ENCODE measurements around the gene RGS14.
"Not testable (repeated sequence)": the region's sequence is repeated elsewhere in the genome, so short reads cannot be mapped to it uniquely, and the experiment has no call there.

Gene RGS14

DNA sequence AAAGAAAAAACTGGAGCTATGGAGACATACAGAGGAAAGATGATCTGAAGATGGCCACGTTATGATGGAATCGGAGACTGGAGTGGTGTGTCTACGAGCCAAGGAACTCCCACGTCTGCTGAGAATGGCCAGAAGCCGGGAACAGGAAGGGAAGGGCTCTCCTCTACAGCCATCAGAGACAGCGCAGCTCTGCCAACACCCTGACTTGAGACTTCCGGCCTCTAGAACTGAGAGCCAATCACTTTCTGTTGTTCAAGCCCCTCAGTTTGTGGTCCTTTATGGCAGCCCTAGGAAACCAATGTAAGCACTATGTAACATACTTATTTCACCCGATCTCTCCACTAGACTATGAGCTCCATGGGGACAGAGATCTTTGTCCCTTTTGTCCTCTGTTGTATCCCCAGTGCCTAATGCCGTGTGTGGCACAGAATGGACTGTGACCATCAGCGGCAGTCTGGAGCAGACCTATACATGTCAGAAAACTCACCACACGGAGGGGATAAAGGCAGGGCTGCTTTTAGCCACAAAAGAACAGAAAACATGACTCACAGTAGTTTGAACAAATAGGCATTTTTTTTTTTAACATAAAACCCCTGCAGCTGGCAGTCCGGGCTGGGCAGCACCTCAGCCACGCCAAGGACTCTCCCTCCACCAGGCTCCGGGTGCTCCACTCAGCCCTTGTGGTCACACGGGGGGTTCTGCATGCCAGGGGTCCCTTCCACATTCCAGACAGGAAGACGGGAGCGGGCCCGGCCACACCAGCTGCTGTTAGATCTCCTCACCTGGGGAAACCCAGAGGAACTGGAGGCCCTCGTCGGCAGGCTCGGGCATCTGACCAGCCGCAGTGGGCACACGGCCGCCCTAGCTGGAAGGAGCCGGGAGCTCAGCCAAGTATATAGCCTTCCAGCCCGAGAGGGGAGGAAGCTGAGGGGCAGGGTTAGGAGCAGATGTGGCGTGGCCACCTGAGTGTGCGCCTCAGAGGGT lies 29.9 kb upstream of the RGS14 start:
- no peak for DNase-seq

DNA sequence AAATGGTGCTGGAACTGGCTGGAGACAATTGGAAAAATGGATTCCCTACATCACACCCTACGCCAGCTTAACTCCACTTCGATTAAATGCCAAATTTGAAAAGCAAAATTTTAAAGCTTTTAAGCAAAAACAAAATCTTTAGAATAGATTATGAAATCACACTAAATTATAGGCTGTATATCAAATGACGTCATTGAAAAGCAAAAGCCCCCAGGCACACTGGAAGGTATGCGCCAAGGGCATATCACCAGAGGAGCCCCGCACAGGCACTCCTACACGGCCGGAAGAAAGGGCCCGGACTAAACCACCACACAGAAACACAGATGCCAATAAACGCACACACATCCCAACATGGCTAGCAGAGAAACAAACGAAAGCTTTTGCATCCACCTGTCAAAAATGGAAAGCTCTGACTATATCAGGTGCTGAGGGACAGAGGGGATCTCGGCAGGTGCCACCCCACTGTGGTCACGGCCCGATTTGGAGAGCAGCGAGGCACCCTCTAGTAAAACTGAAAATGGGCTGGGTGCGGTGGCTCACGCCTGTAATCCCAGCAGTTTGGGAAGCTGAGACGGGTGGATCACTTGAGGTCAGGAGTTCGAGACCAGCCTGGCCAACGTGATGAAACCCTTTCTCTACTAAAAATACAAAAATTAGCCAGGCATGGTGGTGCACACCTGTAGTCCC lies 29.0 kb upstream of the RGS14 start:
- no peak for DNase-seq

- DNase-seq = no peak
Measured at GRCh38 chr5:177329883-177330282, 27.8 kb upstream of the RGS14 start.

DNA sequence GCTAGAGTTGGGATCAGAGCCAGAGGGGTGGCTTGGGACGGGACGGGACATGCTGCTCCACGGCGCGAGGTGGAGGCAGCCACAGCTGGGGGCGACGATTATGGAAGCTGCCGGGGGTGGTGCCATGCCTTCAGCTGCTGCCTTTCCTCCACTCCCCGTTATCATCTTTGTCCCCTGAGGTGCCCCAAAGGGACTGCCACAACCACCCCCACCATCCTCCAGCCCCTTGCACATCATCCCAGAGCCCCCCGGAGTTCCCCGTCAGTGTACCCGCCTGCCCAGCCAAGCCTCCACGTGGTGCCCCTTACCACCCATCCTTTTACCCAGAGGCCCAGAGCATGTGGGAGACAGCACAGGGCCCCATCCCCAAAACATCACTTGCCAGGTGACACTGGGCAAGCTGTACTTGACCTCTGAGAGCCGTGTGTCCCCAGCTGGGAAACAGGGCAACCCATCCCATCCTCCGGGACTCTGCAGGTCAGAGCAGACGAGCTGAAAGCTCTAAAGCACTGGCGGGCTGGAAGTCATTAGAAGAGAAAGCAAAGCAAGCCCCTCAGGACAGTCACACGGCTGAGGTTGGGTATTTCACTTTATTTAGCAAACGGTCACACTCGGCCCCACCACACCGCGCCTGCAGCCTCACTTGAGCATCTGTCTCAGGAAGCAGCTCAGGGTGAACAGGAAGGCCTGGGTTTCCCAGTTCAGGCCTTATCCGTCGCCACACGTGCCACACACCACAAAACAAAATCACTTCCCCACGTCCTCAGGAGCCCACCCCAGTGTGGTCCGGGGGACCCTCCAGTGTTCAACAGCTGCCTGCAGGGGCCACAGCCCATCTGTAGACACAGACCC lies 26.5 kb upstream of the RGS14 start:
- no peak for DNase-seq

DNA sequence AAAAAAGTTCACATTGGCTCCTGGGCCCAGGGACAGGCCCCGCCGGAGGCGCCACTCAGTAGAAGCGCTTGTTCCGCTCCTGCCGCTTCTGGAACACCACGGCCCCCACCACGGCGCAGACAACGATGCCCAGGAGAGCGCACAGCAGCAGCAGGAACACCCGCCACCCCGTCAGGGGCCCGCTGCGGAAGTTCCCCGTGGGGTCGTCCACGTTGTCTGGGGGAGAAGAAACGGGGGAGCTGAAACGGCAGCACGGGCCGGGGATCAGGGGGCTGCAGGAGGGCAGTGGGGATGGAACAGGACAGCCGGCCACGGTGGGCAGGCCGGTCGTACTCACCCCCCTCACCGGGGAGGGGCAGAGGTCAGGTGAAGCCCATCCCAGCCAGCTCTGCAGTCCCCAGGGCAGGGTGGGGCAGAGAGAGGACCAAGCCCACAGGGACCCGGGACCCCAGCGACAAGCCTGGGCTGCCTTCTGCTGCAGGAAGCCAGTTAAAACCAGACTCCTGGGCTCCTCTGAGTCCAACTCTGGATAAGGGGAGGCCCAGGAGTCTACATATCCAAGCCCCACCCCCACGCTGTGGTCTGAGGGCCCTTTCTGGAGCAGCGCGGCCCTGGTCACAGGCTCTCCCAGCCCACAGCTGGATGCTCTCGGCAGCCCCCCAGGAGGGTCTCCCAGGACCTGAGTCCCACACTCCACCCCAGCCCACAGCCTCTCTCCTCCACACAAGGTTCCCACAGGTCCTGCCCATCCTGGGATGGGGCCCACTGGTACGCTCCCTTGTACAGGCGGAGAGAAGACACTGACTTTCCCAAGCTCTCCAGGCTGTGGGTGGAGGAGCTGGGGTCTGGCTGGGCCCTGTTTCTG lies 25.5 kb upstream of the RGS14 start:
- no peak for DNase-seq

DNA sequence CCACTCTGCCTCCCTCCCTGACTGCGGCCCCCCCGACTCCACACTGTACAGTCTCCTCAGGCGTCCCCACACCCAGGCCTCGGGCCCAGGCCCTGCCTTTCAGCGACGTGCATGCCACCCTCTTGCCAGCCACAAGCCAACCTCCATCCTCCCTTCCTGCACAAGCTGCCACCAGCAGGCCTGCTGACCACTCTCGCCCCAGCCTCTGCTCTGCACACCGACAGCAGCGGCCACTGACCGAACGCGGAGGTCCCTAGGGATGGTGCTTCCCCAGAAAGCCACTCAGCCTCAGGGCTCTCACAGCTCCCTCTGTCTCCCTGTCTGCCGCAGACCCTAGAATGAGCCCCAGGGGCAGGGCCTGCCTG lies 24.8 kb upstream of the RGS14 start:
- DNase-seq = no peak

- DNase-seq = no peak
Measured at GRCh38 chr5:177333420-177334154, 24.1 kb upstream of the RGS14 start.

DNA sequence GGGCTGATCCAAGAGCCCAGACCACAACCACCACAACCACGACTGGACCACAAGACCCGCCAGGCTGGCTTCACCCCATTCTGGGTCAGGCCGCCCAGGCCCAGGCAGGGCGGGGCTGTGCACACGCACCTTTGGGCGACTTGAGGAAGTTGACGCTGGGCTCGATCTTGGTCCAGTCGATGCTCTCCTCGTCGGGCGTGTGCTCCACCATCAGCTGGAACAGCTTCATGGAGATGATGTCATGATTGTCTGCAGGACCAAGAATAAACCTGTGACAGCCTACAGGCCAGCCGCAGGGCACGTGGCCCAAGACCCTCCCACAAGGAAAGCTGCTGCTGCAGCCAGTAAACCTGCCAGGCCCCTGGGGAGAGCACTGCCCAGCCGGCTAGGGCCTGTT lies 23.6 kb upstream of the RGS14 start:
- no peak for DNase-seq

- no peak for DNase-seq
Measured at GRCh38 chr5:177334781-177335700, 22.7 kb upstream of the RGS14 start.

- no peak for DNase-seq
Measured at GRCh38 chr5:177335701-177336065, 22.0 kb upstream of the RGS14 start.

DNA sequence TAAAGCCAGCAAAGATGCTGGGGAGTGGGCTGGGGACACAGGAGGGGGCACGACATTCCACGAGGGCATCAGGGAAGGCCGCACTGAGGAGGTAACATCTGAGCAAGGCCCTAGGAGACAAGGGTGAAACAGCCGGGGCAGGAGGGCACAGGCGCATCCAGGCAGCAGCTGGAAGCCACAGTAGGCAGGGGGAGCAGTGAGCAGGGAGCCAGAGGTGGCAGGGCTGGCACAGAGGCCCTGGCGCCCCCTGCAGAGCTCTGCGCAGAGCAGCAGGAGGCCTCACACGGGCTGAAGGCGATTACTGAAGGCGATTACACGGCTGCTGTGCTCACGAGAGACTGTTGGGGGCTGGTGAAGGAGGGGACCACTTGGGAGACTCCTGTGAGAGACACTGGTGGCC lies 21.6 kb upstream of the RGS14 start:
- no peak for DNase-seq

DNA sequence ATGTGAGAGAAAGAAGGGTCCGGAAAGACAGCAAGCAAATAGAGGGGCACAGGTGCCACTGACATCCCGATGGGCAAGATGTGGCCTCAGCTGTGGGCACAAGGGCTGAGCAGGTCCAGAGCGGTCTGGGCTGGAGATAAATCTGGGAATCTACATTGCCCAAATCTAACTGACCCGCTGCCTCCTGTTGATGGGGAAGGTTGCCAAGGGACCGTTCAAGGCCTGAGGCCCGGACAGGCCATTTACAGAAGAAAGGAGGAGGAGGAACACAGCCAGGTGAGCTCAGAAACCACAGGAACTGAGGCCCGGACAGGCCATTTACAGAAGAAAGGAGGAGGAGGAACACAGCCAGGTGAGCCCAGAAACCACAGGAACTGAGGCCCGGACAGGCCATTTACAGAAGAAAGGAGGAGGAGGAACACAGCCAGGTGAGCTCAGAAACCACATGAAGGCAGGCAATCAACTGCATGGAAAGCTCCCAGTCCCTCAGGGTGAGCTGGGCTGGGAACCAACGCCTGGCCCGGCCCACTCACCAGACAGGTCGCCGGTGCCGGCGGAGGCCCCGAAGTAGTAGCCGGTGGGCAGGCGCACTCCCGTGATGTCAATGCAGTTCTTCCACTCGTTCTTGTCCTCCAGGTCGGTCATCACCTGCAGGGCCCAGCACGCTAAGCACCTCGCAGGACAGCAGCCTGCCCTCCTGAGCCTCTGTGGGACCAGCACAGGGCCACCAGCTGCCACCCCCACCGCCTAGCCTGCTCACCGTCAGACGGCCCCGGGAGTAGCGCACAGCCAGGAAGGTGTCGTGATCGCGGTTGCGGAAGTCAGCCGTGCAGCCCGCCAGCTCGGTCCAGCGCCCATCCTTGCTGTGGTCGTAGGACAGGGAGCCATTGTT lies 20.9 kb upstream of the RGS14 start:
- no peak for DNase-seq

- no peak for DNase-seq
Measured at GRCh38 chr5:177338251-177339106, 19.2 kb upstream of the RGS14 start.

DNA sequence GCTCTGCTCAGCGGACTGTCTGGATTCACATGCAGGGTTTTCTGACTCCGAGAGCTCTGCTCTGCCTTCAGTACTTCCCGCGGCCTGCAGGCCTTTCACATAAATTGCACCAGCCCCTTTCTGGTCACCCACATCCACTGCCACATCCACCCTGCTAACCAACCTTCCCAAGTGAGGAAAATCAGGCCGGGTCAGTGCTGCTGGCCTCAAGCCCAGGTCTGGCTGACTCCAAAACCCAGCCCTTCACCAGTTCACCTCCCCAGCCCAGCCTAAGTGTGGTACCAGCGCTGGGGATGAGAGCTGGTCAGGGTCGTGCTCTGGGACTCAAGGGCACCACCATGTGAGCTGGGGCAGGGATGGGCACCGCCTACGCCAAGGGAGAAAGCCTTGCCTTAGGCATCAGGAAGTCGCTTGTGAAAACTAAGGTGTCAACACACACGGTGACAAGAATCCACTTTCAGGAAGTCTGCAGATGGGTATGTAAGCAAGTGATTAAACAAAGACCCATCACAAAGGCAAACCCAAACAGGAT lies 18.6 kb upstream of the RGS14 start:
- no peak for DNase-seq

- DNase-seq = not testable (repeated sequence)
Measured at GRCh38 chr5:177343000-177343399, 14.7 kb upstream of the RGS14 start.

DNA sequence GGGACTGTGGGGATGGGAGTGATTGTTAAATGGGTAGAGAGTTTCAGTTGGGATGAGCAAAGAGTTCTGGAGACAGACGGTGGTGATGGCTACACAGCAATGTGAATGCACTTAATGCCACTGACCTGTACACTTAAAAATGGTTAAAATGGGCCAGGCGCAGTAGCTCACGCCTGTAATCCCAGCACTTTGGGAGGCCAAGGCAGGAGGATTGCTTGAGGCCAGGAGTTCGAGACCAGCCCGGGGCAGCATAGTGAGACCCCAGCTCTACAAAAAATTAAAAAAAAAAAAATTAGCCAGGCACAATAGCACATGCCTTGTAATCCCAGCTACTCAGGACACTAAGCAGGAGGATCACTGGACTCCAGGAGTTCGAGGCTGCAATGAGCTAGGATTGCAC lies 13.9 kb upstream of the RGS14 start:
- no peak for DNase-seq

GRCh38 chr5:177344891-177345290 lies 12.8 kb upstream of the RGS14 start:
- no peak for DNase-seq
